ENCODE results near the gene HIVEP1.

DNA sequence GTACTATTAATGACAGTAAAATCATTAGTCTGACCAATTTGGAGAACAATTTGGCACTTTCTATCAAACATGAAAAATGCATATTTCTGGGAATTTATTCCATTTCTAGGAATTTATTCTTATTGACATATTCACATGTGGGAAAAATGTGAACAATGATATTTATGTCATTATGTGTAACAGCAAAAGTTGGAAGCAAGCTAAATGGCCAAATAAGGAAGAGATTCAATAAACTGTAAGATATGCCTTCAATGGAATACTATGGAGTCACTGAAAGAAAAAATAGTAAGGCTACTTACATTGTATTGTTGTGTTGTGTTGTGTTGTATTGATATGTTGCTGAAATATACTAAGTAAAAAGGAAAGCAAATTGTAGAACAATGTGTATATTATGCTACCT lies 177.5 kb downstream of the HIVEP1 start:
- TF ChIP-seq CTCF (IDR thresholded peaks at IDR 0.05) (no peak), POLR2A (IDR thresholded peaks at IDR 0.05) (no peak)

All from right lobe of liver (tissue), 4 donors.